ENCODE data around the gene METTL25B. TPM values are rescaled to one million over a fixed set of nuclear protein-coding genes. Genes with fewer than 3 reads are reported as not detected.

The METTL25B gene
- total and polyA plus RNA-seq, 2 of the 13 experiments (the other 11 are each of a cell fraction or from before 2014, with no cell fraction given) = 11.9 to 24.0 TPM

DNA sequence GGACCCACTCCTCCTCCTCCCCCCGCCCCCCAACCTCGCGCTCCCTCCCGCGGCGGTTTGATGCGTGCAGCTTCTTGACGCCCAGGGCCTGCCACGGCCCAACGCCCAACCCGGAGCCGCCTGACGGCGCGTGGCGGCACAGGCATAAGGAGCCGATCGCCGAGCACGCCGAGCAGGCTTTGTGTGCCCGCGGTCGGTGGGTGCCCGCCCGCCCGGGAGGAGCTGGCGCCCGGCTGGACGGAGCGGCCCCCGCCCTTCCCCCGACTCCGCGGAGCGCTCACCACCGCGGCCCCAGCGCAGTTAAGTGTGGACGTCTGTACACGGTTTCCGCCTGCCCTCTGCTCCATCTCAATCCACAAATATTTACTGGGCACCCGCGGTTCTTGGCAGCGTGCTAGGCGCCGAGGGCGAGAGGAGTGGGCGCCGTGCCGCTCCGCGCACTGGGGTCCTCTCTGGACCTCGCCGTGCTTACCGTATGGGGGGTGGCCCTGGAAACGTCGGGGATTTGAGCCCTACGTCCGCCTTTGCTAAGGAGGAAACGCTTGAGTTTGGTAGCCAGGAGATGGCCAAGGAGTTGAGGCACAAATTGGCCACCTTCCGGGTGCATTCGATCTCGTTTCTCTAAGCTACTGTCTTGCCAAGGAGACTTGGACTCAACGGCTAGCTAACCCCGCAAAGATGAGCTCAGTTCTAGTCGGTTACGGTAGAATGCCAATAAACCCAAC, 23.6 kb downstream of the METTL25B start (continued):
- TF ChIP-seq, protein P1, sequence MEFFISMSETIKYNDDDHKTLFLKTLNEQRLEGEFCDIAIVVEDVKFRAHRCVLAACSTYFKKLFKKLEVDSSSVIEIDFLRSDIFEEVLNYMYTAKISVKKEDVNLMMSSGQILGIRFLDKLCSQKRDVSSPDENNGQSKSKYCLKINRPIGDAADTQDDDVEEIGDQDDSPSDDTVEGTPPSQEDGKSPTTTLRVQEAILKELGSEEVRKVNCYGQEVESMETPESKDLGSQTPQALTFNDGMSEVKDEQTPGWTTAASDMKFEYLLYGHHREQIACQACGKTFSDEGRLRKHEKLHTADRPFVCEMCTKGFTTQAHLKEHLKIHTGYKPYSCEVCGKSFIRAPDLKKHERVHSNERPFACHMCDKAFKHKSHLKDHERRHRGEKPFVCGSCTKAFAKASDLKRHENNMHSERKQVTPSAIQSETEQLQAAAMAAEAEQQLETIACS (CRISPR knock-in tag; IDR thresholded peaks at IDR 0.05) = peak; percentile 66; the same call in 1 of the 2 replicates
- peak; percentile 20; the same call in 1 of the 2 replicates for TF ChIP-seq THAP9 (CRISPR knock-in tag; IDR thresholded peaks at IDR 0.05; ENCODE audit: borderline replicate concordance)
- TF ChIP-seq KDM1A (CRISPR knock-in tag; IDR thresholded peaks at IDR 0.05) = no peak
- no peak for TF ChIP-seq CEBPG (CRISPR knock-in tag; IDR thresholded peaks at IDR 0.05)
- TF ChIP-seq DZIP1 (CRISPR knock-in tag; IDR thresholded peaks at IDR 0.05) = peak; percentile 79; the same call in 1 of the 2 replicates
- TF ChIP-seq NCOA5 (CRISPR knock-in tag; IDR thresholded peaks at IDR 0.05) = no peak
- 0 out of 2 replicates have a peak, but pooled peaks have one; percentile 15 for TF ChIP-seq GATAD2A (CRISPR knock-in tag; IDR thresholded peaks at IDR 0.05)
- no peak for TF ChIP-seq ZNF30 (CRISPR knock-in tag; IDR thresholded peaks at IDR 0.05)
- TF ChIP-seq DNMT3B (CRISPR knock-in tag; conservative IDR thresholded peaks at IDR 0.05) = no peak
- peak; percentile 34; the same call in 1 of the 2 replicates for TF ChIP-seq RAD21 (CRISPR knock-in tag; IDR thresholded peaks at IDR 0.05)
- no peak for TF ChIP-seq PAF1 (CRISPR knock-in tag; IDR thresholded peaks at IDR 0.05)
- peak; percentile 65; the same call in 1 of the 2 replicates for TF ChIP-seq ZNF691 (CRISPR knock-in tag; IDR thresholded peaks at IDR 0.05; ENCODE audit: borderline replicate concordance, low read depth)
- TF ChIP-seq ZNF460 (CRISPR knock-in tag; IDR thresholded peaks at IDR 0.05; ENCODE audit: borderline replicate concordance) = no peak
- TF ChIP-seq ELF4 (CRISPR knock-in tag; IDR thresholded peaks at IDR 0.05; ENCODE audit: borderline replicate concordance) = no peak

All from HepG2 (cell line).